H1 (cell line): ENCODE results near the gene TXNIP. TPM values are rescaled to one million over a fixed set of nuclear protein-coding genes. Genes with fewer than 3 reads are reported as not detected.

Experiments
- CTCF ChIA-PET: fragments of 300-600 bp; sonication (Branson Sonifier 250); formaldehyde crosslinking; loops from one replicate; lab custom pipeline; 2021; ENCODE audit not compliant: partially characterized antibody; lab: Charles Lee
- POLR2A ChIA-PET: fragments of 300-600 bp; sonication (Branson Sonifier 250); formaldehyde crosslinking; loops from one replicate; lab custom pipeline; 2021; ENCODE audit warnings: inconsistent platforms; ENCODE audit not compliant: partially characterized antibody; lab: Charles Lee
- DNase-seq, 2 experiments: peaks; one replicate each; pipeline versions ENCODE4 v3.0.0 to v3.0.0-alpha.2; 2010 to 2022; ENCODE audit warnings: low spot score in 2 of 2, low read depth in 1 of 2, mixed read lengths in 1 of 2
- FAIRE-seq: peaks from 2 replicates; lab custom pipeline; 2011; peaks lifted over from hg19 to GRCh38; lab: Jason Lieb, UNC
- H2AFZ ChIP-seq: 2 replicates; pipeline ENCODE4 v1.8.1; 2012; ENCODE audit warnings: low read length, inconsistent platforms
- H2AK5ac ChIP-seq: 2 replicates; pipeline ENCODE4 v1.6.1; 2013; ENCODE audit warnings: low read depth, low read length
- H2BK120ac ChIP-seq: replicated peaks from 2 replicates; pipeline ENCODE3; 2013; ENCODE audit warnings: low read depth, low read length, inconsistent platforms
- H2BK12ac ChIP-seq: 2 replicates; pipeline ENCODE4 v1.6.1; 2013; ENCODE audit warnings: low read depth, low read length
- H2BK15ac ChIP-seq: 2 replicates; pipeline ENCODE4 v1.6.1; 2013; ENCODE audit warnings: low read length
- H2BK20ac ChIP-seq: 2 replicates; pipeline ENCODE4 v1.6.1; 2013; ENCODE audit warnings: low read length
- H2BK5ac ChIP-seq: 2 replicates; pipeline ENCODE4 v1.6.1; 2013; ENCODE audit warnings: low read depth, low read length
- H3K14ac ChIP-seq: 2 replicates; pipeline ENCODE4 v1.6.1; 2013; ENCODE audit warnings: inconsistent platforms; ENCODE audit not compliant: insufficient read length
- H3K18ac ChIP-seq: 2 replicates; pipeline ENCODE4 v1.6.1; 2013; ENCODE audit warnings: low read length; ENCODE audit errors: extremely low read depth
- H3K23ac ChIP-seq: 2 replicates; pipeline ENCODE4 v1.6.1; 2013; ENCODE audit warnings: inconsistent platforms; ENCODE audit not compliant: insufficient read length
- H3K23me2 ChIP-seq: 2 replicates; pipeline ENCODE4 v1.6.1; 2013; ENCODE audit warnings: low read depth, low read length
- H3K27ac ChIP-seq: 2 replicates; pipeline ENCODE4 v1.6.1; 2011; ENCODE audit warnings: low read depth, low read length, inconsistent platforms
- H3K27me3 ChIP-seq, 4 experiments: replicated peaks in 1 of 4; 1 replicate in 1 of 4; 2 replicates in 3 of 4; pipeline versions ENCODE4 v1.6.1 to v1.8.1; 2011 to 2013; ENCODE audit warnings: low read length in 3 of 4, mild to moderate bottlenecking in 3 of 4, inconsistent platforms in 2 of 4, mixed read lengths in 2 of 4, moderate library complexity in 1 of 4; ENCODE audit not compliant: control insufficient read depth in 3 of 4, insufficient read depth in 3 of 4; ENCODE audit errors: extremely low read depth in 1 of 4
- H3K36me3 ChIP-seq, 4 experiments: 2 replicates each; pipeline versions ENCODE4 v1.6.1 to v1.8.1; 2011 to 2013; ENCODE audit warnings: mild to moderate bottlenecking in 4 of 4, low read length in 3 of 4, moderate library complexity in 2 of 4, control low read depth in 1 of 4, inconsistent platforms in 1 of 4; ENCODE audit not compliant: insufficient read depth in 4 of 4, control insufficient read depth in 2 of 4
- H3K4ac ChIP-seq: replicated peaks from 2 replicates; pipeline ENCODE3; 2013; ENCODE audit warnings: low read length, low read depth, mixed read lengths, inconsistent platforms; ENCODE audit not compliant: insufficient read length
- H3K4me1 ChIP-seq, 4 experiments: replicated peaks in 1 of 4; 1 replicate in 1 of 4; 2 replicates in 3 of 4; pipeline versions ENCODE4 v1.6.1 to v1.8.1; 2011 to 2013; ENCODE audit warnings: low read length in 3 of 4, inconsistent platforms in 2 of 4, mixed read lengths in 1 of 4; ENCODE audit not compliant: insufficient read depth in 4 of 4, control insufficient read depth in 3 of 4
- H3K4me2 ChIP-seq, 2 experiments: 2 replicates each; pipeline versions ENCODE4 v1.6.1 to v1.8.1; 2011 to 2013; ENCODE audit warnings: low read depth in 2 of 2, low read length in 2 of 2, control low read depth in 1 of 2, inconsistent platforms in 1 of 2, mild to moderate bottlenecking in 1 of 2; ENCODE audit not compliant: insufficient read depth in 1 of 2
- H3K4me3 ChIP-seq, 4 experiments: fragments of 200-600, 300-600 bp in 1 of 4; sonication (generic), shearing (Covaris generic), sonication (Bioruptor Twin) in 1 of 4; 2 replicates each; pipeline versions ENCODE4 v1.5.1 to v1.8.1; 2011 to 2016; ENCODE audit warnings: low read length in 4 of 4, low read depth in 3 of 4, control low read depth in 2 of 4, inconsistent platforms in 2 of 4, mild to moderate bottlenecking in 2 of 4, mixed read lengths in 1 of 4, moderate library complexity in 1 of 4; ENCODE audit not compliant: insufficient read depth in 2 of 4; ENCODE audit errors: extremely low read depth in 1 of 4
- H3K56ac ChIP-seq: replicated peaks from 2 replicates; pipeline ENCODE3; 2013; ENCODE audit warnings: low read depth, mild to moderate bottlenecking, mixed read lengths, low read length, inconsistent platforms; ENCODE audit not compliant: insufficient read length
- H3K79me1 ChIP-seq: 2 replicates; pipeline ENCODE4 v1.6.1; 2013; ENCODE audit warnings: low read depth, low read length, control low read depth
- H3K79me2 ChIP-seq, 2 experiments: 2 replicates each; pipeline versions ENCODE4 v1.6.1 to v1.8.1; 2012 to 2013; ENCODE audit warnings: low read length in 2 of 2, mild to moderate bottlenecking in 2 of 2, inconsistent platforms in 1 of 2; ENCODE audit not compliant: insufficient read depth in 2 of 2, control insufficient read depth in 1 of 2
- H3K9ac ChIP-seq, 4 experiments: replicated peaks in 1 of 4; 1 replicate in 1 of 4; 2 replicates in 3 of 4; pipeline versions ENCODE4 v1.6.1 to v1.8.1; 2011 to 2013; ENCODE audit warnings: low read depth in 3 of 4, low read length in 3 of 4, control low read depth in 2 of 4, mild to moderate bottlenecking in 2 of 4, moderate library complexity in 2 of 4, inconsistent platforms in 1 of 4; ENCODE audit errors: extremely low read depth in 1 of 4
- H3K9me3 ChIP-seq, 2 experiments: 2 replicates each; pipeline versions ENCODE4 v1.6.1 to v1.8.1; 2012 to 2013; ENCODE audit warnings: mild to moderate bottlenecking in 2 of 2, moderate library complexity in 2 of 2, control low read depth in 1 of 2, inconsistent platforms in 1 of 2, low read depth in 1 of 2, low read length in 1 of 2, mixed read lengths in 1 of 2; ENCODE audit not compliant: insufficient read depth in 2 of 2
- H4K20me1 ChIP-seq, 2 experiments: replicated peaks in 1 of 2; 2 replicates each; pipeline versions ENCODE3 to v1.8.1; 2011 to 2013; ENCODE audit warnings: inconsistent platforms in 2 of 2, low read length in 2 of 2, mild to moderate bottlenecking in 1 of 2; ENCODE audit not compliant: insufficient read depth in 2 of 2, control insufficient read depth in 1 of 2
- H4K5ac ChIP-seq: 2 replicates; pipeline ENCODE4 v1.6.1; 2013; ENCODE audit warnings: low read length, low read depth, mixed read lengths, inconsistent platforms; ENCODE audit not compliant: insufficient read length
- H4K8ac ChIP-seq: 2 replicates; pipeline ENCODE4 v1.8.0; 2013; ENCODE audit warnings: mild to moderate bottlenecking, moderate library complexity, low read length, inconsistent platforms; ENCODE audit not compliant: insufficient read depth; ENCODE audit errors: extremely low read depth
- H4K91ac ChIP-seq: replicated peaks from 2 replicates; pipeline ENCODE3; 2013; ENCODE audit warnings: low read length, mixed read lengths, inconsistent platforms; ENCODE audit not compliant: insufficient read length
- WGBS, 2 experiments: shearing (Covaris generic) in 1 of 2; methylation state at CpG; one replicate each; pipeline versions ENCODE4 v1.1.6 to v1.1.7; 2013 to 2015; ENCODE audit warnings: low lambda C conversion rate in 2 of 2, mixed read lengths in 2 of 2, inconsistent platforms in 1 of 2, low coverage in 1 of 2, missing lambda C conversion rate in 1 of 2; ENCODE audit not compliant: insufficient replicate concordance in 2 of 2, insufficient coverage in 1 of 2, insufficient read length in 1 of 2; ENCODE audit errors: extremely low coverage in 1 of 2, missing lambda C conversion rate in 1 of 2; 5-methylcytosine and 5-hydroxymethylcytosine counted together
- polyA plus RNA-seq, 7 experiments: library from polyadenylated mRNA; depleted of rRNA in 3 of 7; stranded (reverse) in 5 of 7; unstranded in 2 of 7; fragments of >200 nt in 5 of 7; fragments of 200-250 nt in 2 of 7; gene quantifications; 1 replicate in 5 of 7; 2 replicates in 1 of 7; 4 replicates in 1 of 7; pipeline versions ENCODE4 v1.2.1 to v1.2.3, GENCODE V29; 2011 to 2013; ENCODE audit warnings: missing spikeins in 2 of 7, mixed read lengths in 2 of 7
- total RNA-seq: library from RNA; stranded (reverse); fragmentation: NEBNext Ultra II Directional; extraction: Animal tissue kit (Norgen Biotek cat#: 25700); gene quantifications from 2 replicates; pipeline ENCODE4 v1.2.1, GENCODE V29; 2021

TXNIP gene
- total and polyA plus RNA-seq, 2 of the 8 experiments (the other 6 are each of a cell fraction or from before 2014, with no cell fraction given): 12.3 to 56.8 TPM

- no peak overlapping the region for H3K27ac ChIP-seq
These were observed 44.9 kb downstream of the TXNIP start for GRCh38 chr1:145951526-145951925.

More at GRCh38 chr1:145951526-145951925, 44.9 kb downstream of the TXNIP start:
- Histone ChIP-seq H3K4me1 (peaks cover 0 to 8% (median 2%) of the 10 kb centered on the region in 4 experiments; a peak in 4 of 7 replicates), H3K4me3 (no peak overlapping the region), H3K14ac (no peak overlapping the region), H3K23me2 (no peaks in the 10 kb centered on the region), H2BK15ac (no peak overlapping the region), H3K18ac (no peak overlapping the region), H3K36me3 (no peaks in the 10 kb centered on the region), H3K79me2 (no peaks in the 10 kb centered on the region), H2BK120ac (no peak overlapping the region), H4K8ac (no peak overlapping the region), H3K27me3 (peaks cover 0 to 16% (median 7%) of the 10 kb centered on the region in 4 experiments; a peak in 5 of 7 replicates), H3K9ac (no peak overlapping the region), H3K56ac (no peak overlapping the region), H3K23ac (no peak overlapping the region), H2BK20ac (no peak overlapping the region), H2AFZ (no peak overlapping the region), H3K4me2 (no peak overlapping the region), H2BK12ac (no peak overlapping the region), H4K20me1 (no peaks in the 10 kb centered on the region), H3K4ac (no peak overlapping the region), H4K91ac (no peak overlapping the region), H2AK5ac (no peak overlapping the region), H3K9me3 (no peaks in the 10 kb centered on the region), H2BK5ac (no peak overlapping the region), H4K5ac (no peak overlapping the region), H3K79me1 (no peaks in the 10 kb centered on the region)
- CTCF ChIA-PET: no interaction called here
- POLR2A ChIA-PET: interaction anchor here (2.2 kb wide), 1 partner anchor 12 kb away, joined by 6 read pairs; the partner anchor contains the start of genes ANKRD34A and POLR3GL
- no peak for DNase-seq
- 71% methylated on average over 1 of the region's 1 CpG; no CpG with 5 or more reads in 1 of the 2 experiments for WGBS, 2 experiments
- FAIRE-seq: no peak
